ENCODE measurements around the gene BCAT1.
"Not testable (repeated sequence)": the region's sequence is repeated elsewhere in the genome, so short reads cannot be mapped to it uniquely, and the experiment has no call there.

BCAT1 gene

GRCh38 chr12:24896171-24896570 lies 52.7 kb downstream of the BCAT1 start:
- DNase-seq, result no peak

- DNase-seq, result no peak
These were observed 53.3 kb downstream of the BCAT1 start for GRCh38 chr12:24895612-24896011.

- DNase-seq, result no peak
These were observed 54.0 kb downstream of the BCAT1 start for GRCh38 chr12:24894879-24895278.

GRCh38 chr12:24890048-24890803 lies 58.7 kb downstream of the BCAT1 start:
- no peak for DNase-seq

- DNase-seq, result no peak
These were observed 59.5 kb downstream of the BCAT1 start for GRCh38 chr12:24889411-24889810.

- no peak for DNase-seq
These were observed 60.1 kb downstream of the BCAT1 start for GRCh38 chr12:24888813-24889212.

GRCh38 chr12:24884911-24885310 lies 64.0 kb downstream of the BCAT1 start:
- DNase-seq, result no peak

GRCh38 chr12:24881724-24882371 lies 67.1 kb downstream of the BCAT1 start:
- DNase-seq, result no peak

- no peak for DNase-seq
These were observed 67.7 kb downstream of the BCAT1 start for GRCh38 chr12:24881227-24881626.

GRCh38 chr12:24880732-24881131 lies 68.2 kb downstream of the BCAT1 start:
- no peak for DNase-seq

GRCh38 chr12:24879644-24880043 lies 69.3 kb downstream of the BCAT1 start:
- DNase-seq, result no peak

- no peak for DNase-seq
These were observed 73.9 kb downstream of the BCAT1 start for GRCh38 chr12:24875014-24875413.

GRCh38 chr12:24872211-24872610 lies 76.7 kb downstream of the BCAT1 start:
- no peak for DNase-seq

GRCh38 chr12:24866139-24866538 lies 82.8 kb downstream of the BCAT1 start:
- not testable (repeated sequence) for DNase-seq

GRCh38 chr12:24864796-24865125 lies 84.1 kb downstream of the BCAT1 start:
- no peak for DNase-seq

GRCh38 chr12:24861766-24862540 lies 86.9 kb downstream of the BCAT1 start:
- DNase-seq, result no peak

GRCh38 chr12:24860546-24860945 lies 88.4 kb downstream of the BCAT1 start:
- DNase-seq, result no peak

- DNase-seq, result no peak
These were observed 92.4 kb downstream of the BCAT1 start for GRCh38 chr12:24856541-24856940.

GRCh38 chr12:24854908-24855307 lies 94.0 kb downstream of the BCAT1 start:
- DNase-seq, result no peak

- no peak for DNase-seq
These were observed 94.9 kb downstream of the BCAT1 start for GRCh38 chr12:24854017-24854416.

GRCh38 chr12:24853588-24853987 lies 95.3 kb downstream of the BCAT1 start:
- DNase-seq, result no peak

- DNase-seq, result no peak
These were observed 95.8 kb downstream of the BCAT1 start for GRCh38 chr12:24853094-24853493.

- DNase-seq, result no peak
These were observed 96.5 kb downstream of the BCAT1 start for GRCh38 chr12:24852420-24852819.

- not testable (repeated sequence) for DNase-seq
These were observed 97.0 kb downstream of the BCAT1 start for GRCh38 chr12:24851883-24852282.
